ENCODE data around the gene NFATC2.

NFATC2 gene

GRCh38 chr20:51531141-51531710, 11.3 kb downstream of the NFATC2 start:
- H2AFZ ChIP-seq (ENCODE audit: low read depth, low read length, severe bottlenecking) = no peak overlapping the region
- no peak overlapping the region for H3K9ac ChIP-seq (ENCODE audit: low read length)
- peaks cover 69% of the 10 kb centered on the region for H3K79me2 ChIP-seq (ENCODE audit: insufficient read depth, low read length)
- H3F3A ChIP-seq (ENCODE audit: insufficient read depth) = peaks cover 17% of the 10 kb centered on the region; the same call in 1 of the 2 replicates
- no peak for TF ChIP-seq CTCF (IDR thresholded peaks at IDR 0.05; ENCODE audit: insufficient read depth, low read length, poor library complexity, severe bottlenecking)
- no peak for TF ChIP-seq EZH2phosphoT487 (conservative IDR thresholded peaks at IDR 0.05; ENCODE audit: low read length)
- H3K36me3 ChIP-seq (ENCODE audit: low read length) = no peaks in the 10 kb centered on the region
- H3K9me2 ChIP-seq (replicated peaks; ENCODE audit: insufficient read depth, low read length) = no peaks in the 10 kb centered on the region
- H3K27me3 ChIP-seq (ENCODE audit: low read length) = no peaks in the 10 kb centered on the region
- no peaks in the 10 kb centered on the region for H3K9me3 ChIP-seq (ENCODE audit: insufficient read depth, low read length)
- H4K20me1 ChIP-seq (ENCODE audit: low read depth, low read length) = peaks cover 3% of the 10 kb centered on the region; the same call in 1 of the 2 replicates
- peak overlapping the region; percentile 89 for H3K27ac ChIP-seq (ENCODE audit: low read depth, low read length)
- H3K4me2 ChIP-seq (ENCODE audit: low read depth, low read length, poor library complexity, severe bottlenecking) = peak overlapping the region; percentile 73
- no peak overlapping the region for H3K4me3 ChIP-seq (ENCODE audit: insufficient read depth, low read length, poor library complexity, severe bottlenecking)

GRCh38 chr20:51529758-51530157, 12.8 kb downstream of the NFATC2 start:
- peak overlapping the region; percentile 89 for H3K27ac ChIP-seq (ENCODE audit: low read depth, low read length)
- no peaks in the 10 kb centered on the region; the same call in 1 of the 2 replicates for H4K20me1 ChIP-seq (ENCODE audit: low read depth, low read length)
- no peaks in the 10 kb centered on the region for H3K9me2 ChIP-seq (replicated peaks; ENCODE audit: insufficient read depth, low read length)
- no peaks in the 10 kb centered on the region for H3K9me3 ChIP-seq (ENCODE audit: insufficient read depth, low read length)
- no peaks in the 10 kb centered on the region for H3K36me3 ChIP-seq (ENCODE audit: low read length)
- peaks cover 57% of the 10 kb centered on the region for H3K79me2 ChIP-seq (ENCODE audit: insufficient read depth, low read length)
- no peaks in the 10 kb centered on the region for H3K27me3 ChIP-seq (ENCODE audit: low read length)
- TF ChIP-seq EZH2phosphoT487 (conservative IDR thresholded peaks at IDR 0.05; ENCODE audit: low read length) = no peak
- TF ChIP-seq CTCF (IDR thresholded peaks at IDR 0.05; ENCODE audit: insufficient read depth, low read length, poor library complexity, severe bottlenecking) = no peak
- peak overlapping the region; percentile 73 for H3K4me2 ChIP-seq (ENCODE audit: low read depth, low read length, poor library complexity, severe bottlenecking)
- H3K4me3 ChIP-seq (ENCODE audit: insufficient read depth, low read length, poor library complexity, severe bottlenecking) = peak overlapping the region; percentile 7
- H3K9ac ChIP-seq (ENCODE audit: low read length) = no peak overlapping the region
- H3F3A ChIP-seq (ENCODE audit: insufficient read depth) = peaks cover 23% of the 10 kb centered on the region; the same call in 1 of the 2 replicates
- no peak overlapping the region for H2AFZ ChIP-seq (ENCODE audit: low read depth, low read length, severe bottlenecking)

GRCh38 chr20:51529081-51529681, 13.3 kb downstream of the NFATC2 start:
- Histone ChIP-seq H3K27ac (ENCODE audit: low read depth, low read length) (peak overlapping the region; percentile 89), H3K9me3 (ENCODE audit: insufficient read depth, low read length) (no peaks in the 10 kb centered on the region), H3K9me2 (replicated peaks; ENCODE audit: insufficient read depth, low read length) (no peaks in the 10 kb centered on the region), H3K4me3 (ENCODE audit: insufficient read depth, low read length, poor library complexity, severe bottlenecking) (peak overlapping the region; percentile 7), H4K20me1 (ENCODE audit: low read depth, low read length) (no peaks in the 10 kb centered on the region), H3K36me3 (ENCODE audit: low read length) (no peaks in the 10 kb centered on the region), H3K27me3 (ENCODE audit: low read length) (no peaks in the 10 kb centered on the region), H3K79me2 (ENCODE audit: insufficient read depth, low read length) (peaks cover 58% of the 10 kb centered on the region), H3F3A (ENCODE audit: insufficient read depth) (peaks cover 23% of the 10 kb centered on the region; the same call in 1 of the 2 replicates), H3K9ac (ENCODE audit: low read length) (peak overlapping the region; percentile 29), H3K4me2 (ENCODE audit: low read depth, low read length, poor library complexity, severe bottlenecking) (peak overlapping the region; percentile 73), H2AFZ (ENCODE audit: low read depth, low read length, severe bottlenecking) (no peak overlapping the region)
- TF ChIP-seq CTCF (IDR thresholded peaks at IDR 0.05; ENCODE audit: insufficient read depth, low read length, poor library complexity, severe bottlenecking) = no peak
- TF ChIP-seq EZH2phosphoT487 (conservative IDR thresholded peaks at IDR 0.05; ENCODE audit: low read length) = no peak

Data from SU-DHL-6 (cell line).